IMR-90 (cell line): ENCODE data around the gene TDP2. TPM values are rescaled to one million over a fixed set of nuclear protein-coding genes. Genes with fewer than 3 reads are reported as not detected.

Source experiments
- ATAC-seq: fragments of 200-7000 bp; cut with Tn5 transposase; 2 replicates; pipeline ENCODE4 v1.9.1; 2020; ENCODE audit warnings: low read depth, mild to moderate bottlenecking, moderate library complexity
- BruUV-seq: library from RNA; stranded (reverse); fragments of 400-500 nt; replicated peaks from 2 replicates; lab custom pipeline; 2021; lab: Mats Ljungman, UMichigan
- CTCF ChIA-PET: fragments of 300-600 bp; formaldehyde crosslinking; extraction: SDS; loops from one replicate; lab custom pipeline; 2021; ENCODE audit warnings: antibody characterized with exemption; lab: Yijun Ruan, JAX
- POLR2A ChIA-PET: fragments of 300-600 bp; sonication (Branson Sonifier 250); formaldehyde crosslinking; loops from one replicate; lab custom pipeline; 2022; ENCODE audit warnings: antibody characterized with exemption; ENCODE audit not compliant: unreplicated experiment; lab: Charles Lee
- DNase-seq: peaks from one replicate; pipeline ENCODE4 v3.0.0; 2013
- H2AFZ ChIP-seq: replicated peaks from 2 replicates; pipeline ENCODE3; 2013; ENCODE audit warnings: low read length, mild to moderate bottlenecking; ENCODE audit not compliant: poor library complexity
- H2AK5ac ChIP-seq: 2 replicates; pipeline ENCODE4 v1.6.1; 2013; ENCODE audit warnings: low read depth, low read length, inconsistent platforms
- H2AK9ac ChIP-seq: replicated peaks from 2 replicates; pipeline ENCODE3; 2013; ENCODE audit warnings: mild to moderate bottlenecking, low read depth, low read length, moderate library complexity; ENCODE audit not compliant: poor library complexity
- H2BK120ac ChIP-seq: 2 replicates; pipeline ENCODE4 v1.6.1; 2013; ENCODE audit warnings: low read depth, low read length, inconsistent platforms
- H2BK15ac ChIP-seq: 3 replicates; pipeline ENCODE4 v1.6.1; 2013; ENCODE audit warnings: low read depth, low read length, inconsistent platforms
- H2BK20ac ChIP-seq: 2 replicates; pipeline ENCODE4 v1.6.1; 2013; ENCODE audit warnings: low read depth, mild to moderate bottlenecking, inconsistent platforms, low read length, moderate library complexity
- H2BK5ac ChIP-seq: 2 replicates; pipeline ENCODE4 v1.6.1; 2013; ENCODE audit warnings: mild to moderate bottlenecking, low read depth, low read length, inconsistent platforms; ENCODE audit not compliant: poor library complexity, severe bottlenecking
- H3K14ac ChIP-seq: replicated peaks from 2 replicates; pipeline ENCODE4 v1.6.1; 2013; ENCODE audit warnings: low read depth, low read length, inconsistent platforms
- H3K18ac ChIP-seq: 2 replicates; pipeline ENCODE4 v1.6.1; 2013; ENCODE audit warnings: low read depth, low read length, control low read depth
- H3K23ac ChIP-seq: 2 replicates; pipeline ENCODE4 v1.6.1; 2013; ENCODE audit warnings: low read depth, low read length, inconsistent platforms
- H3K27ac ChIP-seq: 2 replicates; pipeline ENCODE4 v1.5.1; 2013; ENCODE audit warnings: mild to moderate bottlenecking, control low read depth, low read length; ENCODE audit not compliant: insufficient read depth
- H3K27me3 ChIP-seq: 2 replicates; pipeline ENCODE4 v1.6.1; 2013; ENCODE audit warnings: low read length; ENCODE audit not compliant: control insufficient read depth, insufficient read depth
- H3K36me3 ChIP-seq: 2 replicates; pipeline ENCODE4 v1.6.1; 2013; ENCODE audit warnings: low read length, mixed read lengths; ENCODE audit not compliant: control insufficient read depth, insufficient read depth
- H3K4ac ChIP-seq: 2 replicates; pipeline ENCODE4 v1.6.1; 2013; ENCODE audit warnings: low read depth, low read length, inconsistent platforms
- H3K4me1 ChIP-seq: 2 replicates; pipeline ENCODE4 v1.6.1; 2013; ENCODE audit warnings: low read length, mixed read lengths; ENCODE audit not compliant: control insufficient read depth, insufficient read depth
- H3K4me2 ChIP-seq: 2 replicates; pipeline ENCODE4 v1.6.1; 2013; ENCODE audit warnings: low read depth, mild to moderate bottlenecking, control low read depth, low read length, moderate library complexity
- H3K4me3 ChIP-seq: 2 replicates; pipeline ENCODE4 v1.5.1; 2013; ENCODE audit warnings: low read depth, mild to moderate bottlenecking, control low read depth, low read length, moderate library complexity; ENCODE audit not compliant: insufficient read depth
- H3K56ac ChIP-seq: 2 replicates; pipeline ENCODE4 v1.6.1; 2013; ENCODE audit warnings: low read length, inconsistent platforms; ENCODE audit not compliant: insufficient read depth; ENCODE audit errors: extremely low read depth
- H3K79me1 ChIP-seq, 2 experiments: 2 replicates each; pipeline ENCODE4 v1.6.1; 2013; ENCODE audit warnings: low read length in 2 of 2, inconsistent platforms in 1 of 2, low read depth in 1 of 2
- H3K9ac ChIP-seq: 2 replicates; pipeline ENCODE4 v1.6.1; 2013; ENCODE audit warnings: low read depth, low read length, control low read depth
- H3K9me1 ChIP-seq: 2 replicates; pipeline ENCODE4 v1.6.1; 2013; ENCODE audit warnings: low read length, inconsistent platforms; ENCODE audit not compliant: insufficient read depth
- H3K9me3 ChIP-seq: 2 replicates; pipeline ENCODE4 v1.6.1; 2013; ENCODE audit warnings: low read length; ENCODE audit not compliant: control insufficient read depth, insufficient read depth
- H4K20me1 ChIP-seq: 2 replicates; pipeline ENCODE4 v1.6.1; 2013; ENCODE audit warnings: low read length, inconsistent platforms; ENCODE audit not compliant: insufficient read depth
- H4K5ac ChIP-seq: 2 replicates; pipeline ENCODE4 v1.6.1; 2013; ENCODE audit warnings: mild to moderate bottlenecking, low read depth, low read length, control low read depth
- H4K8ac ChIP-seq, 2 experiments: 2 replicates each; pipeline ENCODE4 v1.6.1; 2013; ENCODE audit warnings: low read depth in 2 of 2, low read length in 2 of 2, control low read depth in 1 of 2, inconsistent platforms in 1 of 2
- H4K91ac ChIP-seq: 2 replicates; pipeline ENCODE4 v1.6.1; 2013; ENCODE audit warnings: low read depth, low read length, inconsistent platforms; ENCODE audit not compliant: insufficient read depth
- CTCF ChIP-seq: conservative IDR thresholded peaks from 2 replicates; pipeline ENCODE4 v1.5.1; 2012; ENCODE audit warnings: mild to moderate bottlenecking, low read depth, low read length, improper control_type of control experiment
- MAZ ChIP-seq: IDR thresholded peaks from 2 replicates; pipeline ENCODE4 v1.6.1; 2012; ENCODE audit warnings: low read depth, mild to moderate bottlenecking, low read length, improper control_type of control experiment, moderate library complexity, borderline replicate concordance
- POLR2A ChIP-seq: IDR thresholded peaks from 2 replicates; pipeline ENCODE4 v1.6.1; 2012; ENCODE audit warnings: mild to moderate bottlenecking, low read depth, low read length
- RFX5 ChIP-seq: IDR thresholded peaks from 2 replicates; pipeline ENCODE4 v1.8.0; 2012; ENCODE audit warnings: low read depth, mild to moderate bottlenecking, low read length, moderate library complexity
- SMC3 ChIP-seq: fragments of 150-350 bp; IDR thresholded peaks from 2 replicates; pipeline ENCODE4 v1.6.1; 2016; ENCODE audit warnings: low read depth, mild to moderate bottlenecking, antibody characterized with exemption, low read length, moderate library complexity
- WGBS, 2 experiments: methylation state at CpG; one replicate each; pipeline versions ENCODE4 v1.1.5 to v1.1.7; 2013; ENCODE audit warnings: missing lambda C conversion rate in 2 of 2; ENCODE audit not compliant: insufficient read length in 1 of 2; ENCODE audit errors: extremely low coverage in 2 of 2; 5-methylcytosine and 5-hydroxymethylcytosine counted together
- dilution Hi-C: fragments of 300-500 bp; cut with HindIII; formaldehyde crosslinking; loops from one replicate; pipeline ENCODE4 v1.14.3; 2018; ENCODE audit warnings: low sequenced_read_pairs; ENCODE audit not compliant: unreplicated experiment
- in situ Hi-C: fragments of 300-500 bp; cut with MboI; formaldehyde crosslinking; loops from 3 replicates; pipeline ENCODE4 v1.14.3; 2019; ENCODE audit warnings: low sequenced_read_pairs, inconsistent platforms, mixed read lengths
- intact Hi-C: fragments of 100-400 bp; cut with micrococcal nuclease; formaldehyde crosslinking; loops from 2 replicates; pipeline ENCODE4 v1.10.0; 2022
- polyA plus RNA-seq, 3 experiments: library from polyadenylated mRNA; depleted of rRNA; stranded (reverse); fragments of >200 nt; gene quantifications; 2 replicates each; pipeline ENCODE4 v1.2.3, GENCODE V29; 2012; ENCODE audit warnings: low replicate concordance in 1 of 3
- total RNA-seq: library from RNA; depleted of rRNA; stranded (reverse); fragments of >200 nt; gene quantifications from 2 replicates; pipeline ENCODE4 v1.2.3, GENCODE V29; 2012

TDP2 gene
- total and polyA plus RNA-seq, 2 of the 4 experiments (the other 2 are of a cell fraction): 13.6 to 22.8 TPM

GRCh38 chr6:24686408-24686807 is 19.7 kb upstream of the TDP2 start:
- Histone ChIP-seq H4K91ac (no peak overlapping the region), H3K9me1 (no peaks in the 10 kb centered on the region), H3K4ac (no peak overlapping the region), H3K4me1 (no peaks in the 10 kb centered on the region), H3K14ac (no peak overlapping the region), H3K36me3 (no peaks in the 10 kb centered on the region), H2BK20ac (no peak overlapping the region), H4K20me1 (no peaks in the 10 kb centered on the region), H3K56ac (no peak overlapping the region), H3K18ac (no peak overlapping the region), H2AK5ac (no peak overlapping the region), H3K79me1 (no peaks in the 10 kb centered on the region; a peak in 1 of 4 replicates), H2BK15ac (no peak overlapping the region), H3K9ac (no peak overlapping the region), H3K27me3 (no peaks in the 10 kb centered on the region), H2BK120ac (no peak overlapping the region), H3K4me3 (no peak overlapping the region), H4K8ac (no peak overlapping the region), H3K27ac (no peak overlapping the region), H3K23ac (no peak overlapping the region), H3K9me3 (no peaks in the 10 kb centered on the region), H2BK5ac (no peak overlapping the region), H3K4me2 (no peak overlapping the region), H2AFZ (no peak overlapping the region), H2AK9ac (no peak overlapping the region), H4K5ac (no peak overlapping the region)
- TF ChIP-seq CTCF: no peak
- no peak for TF ChIP-seq RFX5
- no peak for TF ChIP-seq POLR2A
- TF ChIP-seq SMC3: no peak
- no peak for TF ChIP-seq MAZ
- no CpG with 5 or more reads among the region's 1 CpG for WGBS, 2 experiments
- POLR2A ChIA-PET: no interaction called here
- in situ Hi-C loops (no loop called here), intact Hi-C loops (no loop called here), dilution Hi-C loops (no loop called here)
- BruUV-seq: no TSS peak
- CTCF ChIA-PET: no interaction called here
- ATAC-seq: no peak
- no peak for DNase-seq
